Kidney (tissue), 14 donors: ENCODE measurements around the gene ANKRD45. TPM values are rescaled to one million over a fixed set of nuclear protein-coding genes. Genes with fewer than 3 reads are reported as not detected.
"Not testable (repeated sequence)": the region's sequence is repeated elsewhere in the genome, so short reads cannot be mapped to it uniquely, and the experiment has no call there.

Experiments used
- DNase-seq, 5 donors: peaks; one replicate each; pipeline ENCODE4 v3.0.0-alpha.2; 2013 to 2020
- FAIRE-seq: peaks from 2 replicates; lab custom pipeline; 2012; peaks lifted over from hg19 to GRCh38; lab: Jason Lieb, UNC
- H3K27ac ChIP-seq, 2 donors: one replicate each; pipeline ENCODE4 v1.7.0; 2013; ENCODE audit warnings: low read depth in 2 of 2, low read length in 2 of 2, inconsistent platforms in 1 of 2
- H3K27me3 ChIP-seq: one replicate; pipeline ENCODE4 v1.7.1; 2013; ENCODE audit warnings: low read length, inconsistent platforms; ENCODE audit not compliant: control insufficient read depth, insufficient read depth
- H3K36me3 ChIP-seq, 3 donors: one replicate each; pipeline versions ENCODE4 v1.7.0 to v1.7.1; 2013; ENCODE audit warnings: low read length in 3 of 3, control low read depth in 1 of 3, inconsistent platforms in 1 of 3; ENCODE audit not compliant: insufficient read depth in 3 of 3, control insufficient read depth in 2 of 3
- H3K4me1 ChIP-seq, 3 donors: one replicate each; pipeline versions ENCODE4 v1.7.0 to v1.7.1; 2013; ENCODE audit warnings: low read length in 3 of 3, inconsistent platforms in 1 of 3, low read depth in 1 of 3; ENCODE audit not compliant: control insufficient read depth in 2 of 3, insufficient read depth in 2 of 3
- H3K4me3 ChIP-seq, 3 donors: one replicate each; pipeline versions ENCODE4 v1.7.0 to v1.8.1; 2013; ENCODE audit warnings: low read length in 3 of 3, control low read depth in 1 of 3, inconsistent platforms in 1 of 3
- H3K9ac ChIP-seq, 3 donors: one replicate each; pipeline versions ENCODE4 v1.7.0 to v1.7.1; 2013; ENCODE audit warnings: low read length in 3 of 3, control low read depth in 1 of 3, inconsistent platforms in 1 of 3
- H3K9me3 ChIP-seq, 3 donors: one replicate each; pipeline versions ENCODE4 v1.7.0 to v1.7.1; 2013; ENCODE audit warnings: low read length in 3 of 3, control low read depth in 1 of 3, inconsistent platforms in 1 of 3; ENCODE audit not compliant: control insufficient read depth in 2 of 3, insufficient read depth in 1 of 3
- intact Hi-C: fragments of 100-400 bp; cut with DNase I; formaldehyde crosslinking; loops from one replicate; pipeline ENCODE4 v1.11.1; 2022
- polyA plus RNA-seq: library from polyadenylated mRNA; stranded (reverse); fragments of 350-450 nt; fragmentation: Illumina TruSeq; extraction: RNeasy Lipid Tissue Mini Kit (QIAGEN cat#74804); gene quantifications from one replicate; pipeline ENCODE4 v1.2.3, GENCODE V29; 2014; ENCODE audit warnings: low read depth, low replicate concordance; ENCODE audit not compliant: insufficient read depth
- total RNA-seq: library from RNA; stranded (reverse); fragmentation: NEBNext Ultra II Directional; extraction: Animal tissue kit (Norgen Biotek cat#: 25700); gene quantifications from one replicate; pipeline ENCODE4 v1.2.1, GENCODE V29; 2021
- TF ChIP-seq, protein P1 (sequence below): IDR thresholded peaks from 3 replicates; pipeline ENCODE4 v1.5.1; 2012; ENCODE audit warnings: mild to moderate bottlenecking, moderate library complexity, borderline replicate concordance; ENCODE audit not compliant: insufficient read depth; ENCODE audit errors: extremely low read depth
- donor health status: control.
- donor health status: control.
- donor health status: control.
- donor health status: control.
- donor health status: control.
- donor health status: DM: yes; HTN: yes; CAD: no.
- donor health status: Normal renal cell carcinoma (clear cell type).

Gene ANKRD45
- total and polyA plus RNA-seq, 2 donors from 2014 or later, result 1.2 to 7.7 TPM

DNA sequence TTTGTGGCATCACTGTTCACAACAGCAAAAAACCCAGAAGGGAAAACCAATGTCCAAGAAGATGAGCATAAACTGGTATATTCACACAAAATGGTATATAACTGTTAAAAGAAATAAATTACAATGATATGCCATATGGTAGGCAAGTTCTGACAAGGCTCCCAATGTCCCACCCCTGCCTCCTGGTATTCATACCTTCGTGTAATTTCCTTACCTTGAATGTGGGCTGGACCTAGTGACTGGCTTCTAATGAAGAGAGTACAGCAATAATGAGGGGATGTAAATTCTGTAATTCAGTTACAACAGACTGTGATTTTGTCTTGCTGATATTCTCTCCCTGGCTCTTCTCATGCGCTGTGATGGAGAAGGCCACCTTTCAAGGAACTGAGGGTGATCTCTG is 9.3 kb downstream of the ANKRD45 start:
- no peaks in the 10 kb centered on the region for H3K4me1 ChIP-seq
- DNase-seq (no peak), FAIRE-seq (no peak)
- H3K9me3 ChIP-seq, result no peaks in the 10 kb centered on the region
- no peak overlapping the region for H3K4me3 ChIP-seq
- no peak overlapping the region for H3K9ac ChIP-seq
- TF ChIP-seq, protein P1, sequence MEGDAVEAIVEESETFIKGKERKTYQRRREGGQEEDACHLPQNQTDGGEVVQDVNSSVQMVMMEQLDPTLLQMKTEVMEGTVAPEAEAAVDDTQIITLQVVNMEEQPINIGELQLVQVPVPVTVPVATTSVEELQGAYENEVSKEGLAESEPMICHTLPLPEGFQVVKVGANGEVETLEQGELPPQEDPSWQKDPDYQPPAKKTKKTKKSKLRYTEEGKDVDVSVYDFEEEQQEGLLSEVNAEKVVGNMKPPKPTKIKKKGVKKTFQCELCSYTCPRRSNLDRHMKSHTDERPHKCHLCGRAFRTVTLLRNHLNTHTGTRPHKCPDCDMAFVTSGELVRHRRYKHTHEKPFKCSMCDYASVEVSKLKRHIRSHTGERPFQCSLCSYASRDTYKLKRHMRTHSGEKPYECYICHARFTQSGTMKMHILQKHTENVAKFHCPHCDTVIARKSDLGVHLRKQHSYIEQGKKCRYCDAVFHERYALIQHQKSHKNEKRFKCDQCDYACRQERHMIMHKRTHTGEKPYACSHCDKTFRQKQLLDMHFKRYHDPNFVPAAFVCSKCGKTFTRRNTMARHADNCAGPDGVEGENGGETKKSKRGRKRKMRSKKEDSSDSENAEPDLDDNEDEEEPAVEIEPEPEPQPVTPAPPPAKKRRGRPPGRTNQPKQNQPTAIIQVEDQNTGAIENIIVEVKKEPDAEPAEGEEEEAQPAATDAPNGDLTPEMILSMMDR, result no peak
- no peak overlapping the region for H3K27ac ChIP-seq
- no peaks in the 10 kb centered on the region for H3K27me3 ChIP-seq
- no peaks in the 10 kb centered on the region for H3K36me3 ChIP-seq
- intact Hi-C loops, result no loop called here

- H3K4me1 ChIP-seq, result no peaks in the 10 kb centered on the region
- H3K9me3 ChIP-seq, result no peaks in the 10 kb centered on the region
- TF ChIP-seq, protein P1, result no peak
- H3K9ac ChIP-seq, result no peak overlapping the region
- intact Hi-C loops, result no loop called here
- H3K27me3 ChIP-seq, result no peaks in the 10 kb centered on the region
- FAIRE-seq (no peak), DNase-seq (no peak)
- no peaks in the 10 kb centered on the region for H3K36me3 ChIP-seq
- no peak overlapping the region for H3K27ac ChIP-seq
- no peak overlapping the region for H3K4me3 ChIP-seq
Observed at GRCh38 chr1:173648880-173649605, 20.6 kb downstream of the ANKRD45 start.

DNA sequence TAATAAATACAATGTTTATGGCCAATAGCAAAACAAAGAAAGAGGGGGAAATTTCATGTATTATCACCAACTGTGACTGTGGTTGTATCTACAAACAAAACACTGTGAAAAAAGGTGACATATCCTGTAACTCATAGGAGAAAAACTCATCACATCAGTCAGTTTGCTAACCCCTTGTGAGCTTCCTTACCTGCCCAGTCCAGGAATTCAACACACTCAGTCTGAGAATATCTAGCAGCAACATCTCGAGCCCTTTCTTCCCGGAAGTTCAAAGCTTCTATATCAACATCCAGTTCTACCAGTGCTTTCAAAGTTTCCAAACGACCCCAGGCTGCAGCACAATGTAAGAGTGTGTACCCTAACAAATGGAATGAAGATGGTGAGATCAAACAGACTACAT is 23.0 kb downstream of the ANKRD45 start:
- TF ChIP-seq, protein P1, result no peak
- Histone ChIP-seq H3K27me3 (no peaks in the 10 kb centered on the region), H3K27ac (no peak overlapping the region), H3K4me3 (no peak overlapping the region), H3K9me3 (no peaks in the 10 kb centered on the region), H3K4me1 (no peaks in the 10 kb centered on the region), H3K36me3 (no peaks in the 10 kb centered on the region), H3K9ac (no peak overlapping the region)
- intact Hi-C loops, result no loop called here
- DNase-seq (no peak), FAIRE-seq (no peak)

GRCh38 chr1:173642450-173643139 is 27.1 kb downstream of the ANKRD45 start:
- DNase-seq, H3K4me1 ChIP-seq, H3K36me3 ChIP-seq, H3K4me3 ChIP-seq, intact Hi-C loops, H3K9me3 ChIP-seq, H3K9ac ChIP-seq, H3K27me3 ChIP-seq, H3K27ac ChIP-seq, FAIRE-seq: not testable (repeated sequence)
